Smooth muscle cell (in vitro differentiated cells): ENCODE measurements around the gene ECT2. TPM values are rescaled to one million over a fixed set of nuclear protein-coding genes. Genes with fewer than 3 reads are reported as not detected.
"Not testable (repeated sequence)": the region's sequence is repeated elsewhere in the genome, so short reads cannot be mapped to it uniquely, and the experiment has no call there.

Source experiments
- DNase-seq: peaks from one replicate; lab custom pipeline; 2025; ENCODE audit not compliant: unreplicated experiment; lab: John Stamatoyannopoulos, UW
- H2AFZ ChIP-seq: fragments of 200-600 bp; sonication (generic); 2 replicates; pipeline ENCODE4 v1.6.0; 2016; ENCODE audit warnings: antibody characterized with exemption, low read depth, mild to moderate bottlenecking
- H3F3A ChIP-seq: fragments of 200-600 bp; sonication (generic); 2 replicates; pipeline ENCODE4 v1.6.0; 2017; ENCODE audit warnings: antibody characterized with exemption, low read depth
- H3K27ac ChIP-seq: fragments of 200-600 bp; sonication (generic); 2 replicates; pipeline ENCODE4 v1.5.1; 2016; ENCODE audit warnings: low read depth, mild to moderate bottlenecking
- H3K27me3 ChIP-seq: fragments of 200-600 bp; sonication (generic); 2 replicates; pipeline ENCODE4 v1.6.1; 2016; ENCODE audit warnings: low read depth, mild to moderate bottlenecking
- H3K36me3 ChIP-seq: fragments of 200-600 bp; sonication (generic); 2 replicates; pipeline ENCODE4 v1.5.1; 2016; ENCODE audit warnings: low read depth
- H3K4me1 ChIP-seq: fragments of 200-600 bp; sonication (generic); 2 replicates; pipeline ENCODE4 v1.5.1; 2016; ENCODE audit warnings: low read depth
- H3K4me2 ChIP-seq: fragments of 200-600 bp; sonication (generic); 2 replicates; pipeline ENCODE4 v1.6.0; 2016; ENCODE audit warnings: mild to moderate bottlenecking
- H3K4me3 ChIP-seq: fragments of 200-600 bp; sonication (generic); 2 replicates; pipeline ENCODE4 v1.5.1; 2016; ENCODE audit warnings: mild to moderate bottlenecking
- H3K79me2 ChIP-seq: fragments of 200-600 bp; sonication (generic); 2 replicates; pipeline ENCODE4 v1.6.0; 2016; ENCODE audit warnings: low read depth, mild to moderate bottlenecking
- H3K9ac ChIP-seq: fragments of 200-600 bp; sonication (generic); 2 replicates; pipeline ENCODE4 v1.6.0; 2016; ENCODE audit warnings: low read depth
- H3K9me3 ChIP-seq: fragments of 200-600 bp; sonication (generic); replicated peaks from 2 replicates; pipeline ENCODE4 v1.5.1; 2016; ENCODE audit warnings: low read depth
- H4K20me1 ChIP-seq: fragments of 200-600 bp; sonication (generic); 2 replicates; pipeline ENCODE4 v1.6.0; 2016; ENCODE audit warnings: low read depth
- CTCF ChIP-seq: fragments of 200-600 bp; sonication (generic); IDR thresholded peaks from 2 replicates; pipeline ENCODE4 v1.5.1; 2017; ENCODE audit warnings: borderline replicate concordance, mild to moderate bottlenecking, antibody characterized with exemption; ENCODE audit not compliant: insufficient read depth, poor library complexity, severe bottlenecking
- WGBS: methylation state at CpG from one replicate; pipeline ENCODE4 v1.1.7; 2016; ENCODE audit warnings: low lambda C conversion rate; 5-methylcytosine and 5-hydroxymethylcytosine counted together
- polyA plus RNA-seq: library from polyadenylated mRNA; unstranded; fragments of >200 nt; fragmentation: Nextera tagmentation; extraction: Ambion mirVana; gene quantifications from 2 replicates; pipeline ENCODE4 v1.2.1, GENCODE V29; 2016
- total RNA-seq: library from RNA; depleted of rRNA; stranded (reverse); fragments of >200 nt; gene quantifications from 2 replicates; pipeline ENCODE4 v1.2.3, GENCODE V29; 2014

The ECT2 gene
- total and polyA plus RNA-seq, 2 experiments from 2014 or later = 10.9 to 32.1 TPM

GRCh38 chr3:172856795-172857742 is 106.5 kb downstream of the ECT2 start:
- H2AFZ ChIP-seq = no peak overlapping the region
- H3K36me3 ChIP-seq = no peaks in the 10 kb centered on the region
- no peak overlapping the region for H3K9ac ChIP-seq
- H3K4me2 ChIP-seq = peak overlapping the region; percentile 34
- 22% methylated on average over 4 of the region's 4 CpGs for WGBS
- no peaks in the 10 kb centered on the region for H3K9me3 ChIP-seq
- H3K79me2 ChIP-seq = no peaks in the 10 kb centered on the region
- H3K27ac ChIP-seq = peak overlapping the region; percentile 46
- no peak for DNase-seq
- no peaks in the 10 kb centered on the region for H4K20me1 ChIP-seq
- no peak for TF ChIP-seq CTCF
- peaks cover 44% of the 10 kb centered on the region for H3K4me1 ChIP-seq
- H3F3A ChIP-seq = peaks cover 13% of the 10 kb centered on the region
- no peak overlapping the region for H3K4me3 ChIP-seq
- H3K27me3 ChIP-seq = no peaks in the 10 kb centered on the region

- H3K4me2 ChIP-seq = peak overlapping the region; percentile 56
- no peak overlapping the region for H3K9ac ChIP-seq
- peaks cover 35% of the 10 kb centered on the region for H3K4me1 ChIP-seq
- peak overlapping the region; percentile 46 for H3K27ac ChIP-seq
- no peaks in the 10 kb centered on the region for H3K9me3 ChIP-seq
- DNase-seq = no peak
- TF ChIP-seq CTCF = no peak
- H3F3A ChIP-seq = peaks cover 13% of the 10 kb centered on the region
- no peaks in the 10 kb centered on the region for H3K79me2 ChIP-seq
- H2AFZ ChIP-seq = no peak overlapping the region
- no peaks in the 10 kb centered on the region for H3K27me3 ChIP-seq
- 23% methylated on average over 2 of the region's 2 CpGs for WGBS
- H3K36me3 ChIP-seq = no peaks in the 10 kb centered on the region
- no peaks in the 10 kb centered on the region for H4K20me1 ChIP-seq
- no peak overlapping the region for H3K4me3 ChIP-seq
Observed at GRCh38 chr3:172859041-172859440, 108.5 kb downstream of the ECT2 start.

GRCh38 chr3:172866726-172867350 is 116.3 kb downstream of the ECT2 start:
- not testable (repeated sequence) for H3K4me1 ChIP-seq, H3K4me2 ChIP-seq, H3K9me3 ChIP-seq, DNase-seq, H2AFZ ChIP-seq, H4K20me1 ChIP-seq, H3K27ac ChIP-seq, H3K36me3 ChIP-seq, H3F3A ChIP-seq, H3K79me2 ChIP-seq, H3K4me3 ChIP-seq, H3K27me3 ChIP-seq, H3K9ac ChIP-seq
- WGBS = 97% methylated on average over 34 of the region's 38 CpGs

GRCh38 chr3:172868582-172869200 is 118.2 kb downstream of the ECT2 start:
- Histone ChIP-seq H3K27me3 (no peaks in the 10 kb centered on the region), H2AFZ (no peak overlapping the region), H3K9me3 (no peaks in the 10 kb centered on the region), H3K36me3 (no peaks in the 10 kb centered on the region), H4K20me1 (no peaks in the 10 kb centered on the region), H3F3A (peaks cover 4% of the 10 kb centered on the region), H3K4me1 (no peaks in the 10 kb centered on the region), H3K27ac (no peak overlapping the region), H3K4me3 (no peak overlapping the region), H3K9ac (no peak overlapping the region), H3K4me2 (no peak overlapping the region), H3K79me2 (no peaks in the 10 kb centered on the region)
- 98% methylated on average over 2 of the region's 2 CpGs for WGBS
- TF ChIP-seq CTCF = no peak
- DNase-seq = no peak
